Testis (tissue), 3 donors: ENCODE results near the gene INPP5A. TPM values are rescaled to one million over a fixed set of nuclear protein-coding genes. Genes with fewer than 3 reads are reported as not detected.
"Not testable (repeated sequence)": the region's sequence is repeated elsewhere in the genome, so short reads cannot be mapped to it uniquely, and the experiment has no call there.

Source experiments
- DNase-seq: peaks from one replicate; pipeline ENCODE4 v3.0.0-alpha.2; 2019
- H3K27ac ChIP-seq, 2 donors: fragments of 200-600 bp; sonication (generic); one replicate each; pipeline ENCODE4 v1.5.1; 2019
- H3K27me3 ChIP-seq: fragments of 200-600 bp; sonication (generic); one replicate; pipeline ENCODE4 v1.5.1; 2019
- H3K36me3 ChIP-seq: fragments of 200-600 bp; sonication (generic); one replicate; pipeline ENCODE4 v1.5.1; 2017; ENCODE audit warnings: low read depth; ENCODE audit errors: missing control alignments
- H3K4me1 ChIP-seq: fragments of 200-600 bp; sonication (generic); one replicate; pipeline ENCODE4 v1.5.1; 2019
- H3K4me3 ChIP-seq, 2 donors: fragments of 200-600 bp; sonication (generic); one replicate each; pipeline ENCODE4 v1.5.1; 2017 to 2019
- H3K9me3 ChIP-seq: fragments of 200-600 bp; sonication (generic); one replicate; pipeline ENCODE4 v1.5.1; 2017
- POLR2A ChIP-seq: fragments of 450-650 bp; IDR thresholded peaks from one replicate; pipeline ENCODE4 v1.6.1; 2017; ENCODE audit warnings: antibody characterized with exemption, mild to moderate bottlenecking, moderate library complexity
- WGBS, 2 donors: methylation state at CpG; one replicate each; pipeline ENCODE4 v1.1.5; 2018; 5-methylcytosine and 5-hydroxymethylcytosine counted together
- intact Hi-C: fragments of 100-400 bp; cut with DNase I; formaldehyde crosslinking; loops from one replicate; pipeline ENCODE4 v1.15.1; 2023; ENCODE audit warnings: low total_unique reads
- polyA plus RNA-seq: library from polyadenylated mRNA; stranded (reverse); fragments of 350-450 nt; fragmentation: Illumina TruSeq; extraction: RNeasy Lipid Tissue Mini Kit (QIAGEN cat#74804); gene quantifications from one replicate; pipeline ENCODE4 v1.2.3, GENCODE V29; 2014; ENCODE audit warnings: low read depth, low replicate concordance; ENCODE audit not compliant: insufficient read depth
- total RNA-seq, 2 donors: library from RNA; depleted of rRNA; stranded (reverse); fragments of >200 nt; gene quantifications; one replicate each; pipeline ENCODE4 v1.2.3, GENCODE V29; 2016
- TF ChIP-seq, protein P1 (sequence below), 3 experiments: fragments of 450-650 bp in 2 of 3; fragments of 200-600 bp in 1 of 3; sonication (generic) in 1 of 3; IDR thresholded peaks; one replicate each; pipeline ENCODE4 v1.5.1; 2016 to 2019; ENCODE audit warnings: antibody characterized with exemption in 3 of 3, mild to moderate bottlenecking in 2 of 3, moderate library complexity in 1 of 3

The INPP5A gene
- total and polyA plus RNA-seq, 3 donors from 2014 or later = 54.1 to 103 (median 73.0) TPM

DNA sequence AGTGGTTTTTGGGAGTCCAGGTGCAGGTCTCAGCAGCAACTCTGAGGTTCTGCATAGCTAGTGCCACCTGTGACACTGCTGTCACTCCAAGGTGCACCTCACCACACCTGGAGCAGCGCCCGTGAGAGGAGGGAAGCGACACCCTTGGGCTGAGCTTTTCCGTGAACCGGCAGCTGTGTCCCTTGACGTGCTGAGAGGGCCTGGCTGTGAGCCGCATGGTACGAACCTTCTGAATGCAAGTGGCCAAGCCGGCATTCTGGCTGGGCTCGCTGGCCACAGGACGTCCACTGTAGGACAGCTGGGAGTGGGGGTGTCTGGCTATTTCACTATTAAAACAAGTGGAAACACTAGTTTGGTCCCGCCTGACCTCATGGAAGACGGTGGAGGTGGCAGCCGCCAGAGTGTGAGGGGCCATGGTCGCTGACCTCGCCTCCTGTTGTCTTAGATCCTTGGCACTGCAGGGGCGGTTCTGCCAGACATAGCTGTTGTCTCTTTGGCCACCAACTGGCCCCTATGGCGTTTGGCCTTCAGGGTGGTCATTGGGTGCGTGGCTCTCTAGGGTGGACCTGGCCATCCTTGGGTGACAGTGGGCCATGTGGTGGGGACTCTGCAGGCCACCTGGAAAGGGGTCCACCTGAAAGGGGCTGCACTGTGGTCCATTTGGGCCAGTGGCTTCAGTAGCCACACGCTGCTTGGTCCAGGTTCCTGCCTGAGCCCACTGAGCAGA is 12.9 kb downstream of the INPP5A start:
- Histone ChIP-seq H3K27ac (no peak overlapping the region), H3K4me3 (no peak overlapping the region), H3K4me1 (no peaks in the 10 kb centered on the region), H3K27me3 (no peaks in the 10 kb centered on the region), H3K36me3 (no peaks in the 10 kb centered on the region), H3K9me3 (no peaks in the 10 kb centered on the region)
- DNase-seq = no peak
- intact Hi-C loops = no loop called here
- no peak for TF ChIP-seq POLR2A
- 82 to 92% methylated on average over 13 to 20 of the region's 20 CpGs for WGBS, 2 donors

DNA sequence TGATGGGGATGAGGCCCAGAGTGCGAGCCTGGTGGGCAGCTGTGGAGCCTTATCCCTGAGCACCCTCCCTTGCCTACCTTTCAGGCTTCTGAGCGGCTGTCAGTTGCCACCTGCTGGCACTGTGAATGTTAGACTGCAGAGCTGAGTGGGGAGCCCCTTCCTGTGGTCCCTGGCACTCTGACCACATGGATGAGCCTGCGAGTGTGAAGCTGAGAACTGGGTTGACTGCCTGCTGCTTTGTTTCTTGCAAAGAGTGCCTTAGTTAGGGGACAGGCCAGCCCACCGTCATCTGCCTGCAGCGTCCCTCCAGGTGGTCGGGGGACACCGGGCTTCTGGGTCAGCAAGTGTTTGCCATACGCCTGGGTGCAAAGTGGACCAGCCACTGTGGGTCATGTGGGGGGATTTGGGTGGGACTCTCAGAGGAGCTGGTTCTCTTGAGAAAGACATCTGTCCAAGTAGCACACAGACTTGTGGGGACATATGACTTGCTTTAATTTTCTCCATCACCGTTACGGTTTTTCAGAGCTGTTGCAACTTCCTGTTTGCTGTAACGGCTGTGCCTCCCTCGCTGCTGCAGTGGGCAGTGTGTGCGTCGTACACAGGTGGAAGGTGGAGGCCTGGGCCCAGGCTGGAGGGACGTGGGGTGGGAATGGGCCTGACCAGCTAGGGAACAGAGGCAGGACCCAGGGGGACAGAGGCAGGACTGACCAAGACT is 13.7 kb downstream of the INPP5A start:
- Histone ChIP-seq H3K4me1 (no peaks in the 10 kb centered on the region), H3K4me3 (no peak overlapping the region), H3K9me3 (no peaks in the 10 kb centered on the region), H3K36me3 (no peaks in the 10 kb centered on the region), H3K27me3 (no peaks in the 10 kb centered on the region), H3K27ac (no peak overlapping the region)
- 68 to 81% methylated on average over 13 to 15 of the region's 15 CpGs for WGBS, 2 donors
- intact Hi-C loops = no loop called here
- TF ChIP-seq, protein P1, sequence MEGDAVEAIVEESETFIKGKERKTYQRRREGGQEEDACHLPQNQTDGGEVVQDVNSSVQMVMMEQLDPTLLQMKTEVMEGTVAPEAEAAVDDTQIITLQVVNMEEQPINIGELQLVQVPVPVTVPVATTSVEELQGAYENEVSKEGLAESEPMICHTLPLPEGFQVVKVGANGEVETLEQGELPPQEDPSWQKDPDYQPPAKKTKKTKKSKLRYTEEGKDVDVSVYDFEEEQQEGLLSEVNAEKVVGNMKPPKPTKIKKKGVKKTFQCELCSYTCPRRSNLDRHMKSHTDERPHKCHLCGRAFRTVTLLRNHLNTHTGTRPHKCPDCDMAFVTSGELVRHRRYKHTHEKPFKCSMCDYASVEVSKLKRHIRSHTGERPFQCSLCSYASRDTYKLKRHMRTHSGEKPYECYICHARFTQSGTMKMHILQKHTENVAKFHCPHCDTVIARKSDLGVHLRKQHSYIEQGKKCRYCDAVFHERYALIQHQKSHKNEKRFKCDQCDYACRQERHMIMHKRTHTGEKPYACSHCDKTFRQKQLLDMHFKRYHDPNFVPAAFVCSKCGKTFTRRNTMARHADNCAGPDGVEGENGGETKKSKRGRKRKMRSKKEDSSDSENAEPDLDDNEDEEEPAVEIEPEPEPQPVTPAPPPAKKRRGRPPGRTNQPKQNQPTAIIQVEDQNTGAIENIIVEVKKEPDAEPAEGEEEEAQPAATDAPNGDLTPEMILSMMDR (IDR thresholded peaks at IDR 0.05) = no peak
- TF ChIP-seq POLR2A = no peak
- DNase-seq = no peak

DNA sequence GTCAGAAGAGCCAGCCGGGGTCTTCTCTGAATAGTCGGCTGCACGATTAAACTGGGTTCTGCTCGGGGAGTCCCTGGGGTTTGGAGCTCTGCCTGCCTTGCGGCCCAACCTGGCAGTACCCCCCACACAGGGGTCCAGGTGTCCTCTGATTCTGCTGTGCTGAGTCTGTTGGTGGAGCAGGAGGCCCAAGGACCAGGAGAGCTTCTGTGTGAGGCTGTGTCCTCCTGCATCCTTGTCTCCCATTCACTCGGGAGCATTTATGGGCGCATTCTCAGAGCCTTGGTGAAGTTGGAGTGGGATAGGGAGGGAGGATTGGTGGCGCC is 14.2 kb downstream of the INPP5A start:
- H3K9me3 ChIP-seq = no peaks in the 10 kb centered on the region
- TF ChIP-seq, protein P1 (IDR thresholded peaks at IDR 0.05) = no peak
- no peak for TF ChIP-seq POLR2A
- no peaks in the 10 kb centered on the region for H3K27me3 ChIP-seq
- 87 to 95% methylated on average over 4 to 8 of the region's 8 CpGs for WGBS, 2 donors
- no peaks in the 10 kb centered on the region for H3K4me1 ChIP-seq
- H3K27ac ChIP-seq = no peak overlapping the region
- DNase-seq = no peak
- no peak overlapping the region for H3K4me3 ChIP-seq
- no peaks in the 10 kb centered on the region for H3K36me3 ChIP-seq
- intact Hi-C loops = no loop called here

DNA sequence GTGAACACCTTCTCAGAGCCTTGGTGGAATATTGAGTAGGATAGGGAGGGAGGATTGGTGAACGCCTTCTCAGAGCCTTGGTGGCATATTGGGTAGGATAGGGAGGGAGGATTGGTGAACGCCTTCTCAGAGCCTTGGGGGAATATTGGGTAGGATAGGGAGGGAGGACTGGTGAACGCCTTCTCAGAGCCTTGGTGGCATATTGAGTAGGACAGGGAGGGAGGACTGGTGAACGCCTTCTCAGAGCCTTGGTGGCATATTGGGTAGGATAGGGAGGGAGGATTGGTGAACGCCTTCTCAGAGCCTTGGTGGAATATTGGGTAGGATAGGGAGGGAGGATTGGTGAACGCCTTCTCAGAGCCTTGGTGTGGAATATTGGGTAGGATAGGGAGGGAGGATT is 15.0 kb downstream of the INPP5A start:
- H3K4me1 ChIP-seq, intact Hi-C loops, H3K36me3 ChIP-seq, H3K27ac ChIP-seq, DNase-seq, H3K27me3 ChIP-seq, H3K9me3 ChIP-seq, H3K4me3 ChIP-seq: not testable (repeated sequence)
- WGBS, 2 donors = 93 to 99% methylated on average over 6 of the region's 6 CpGs

DNA sequence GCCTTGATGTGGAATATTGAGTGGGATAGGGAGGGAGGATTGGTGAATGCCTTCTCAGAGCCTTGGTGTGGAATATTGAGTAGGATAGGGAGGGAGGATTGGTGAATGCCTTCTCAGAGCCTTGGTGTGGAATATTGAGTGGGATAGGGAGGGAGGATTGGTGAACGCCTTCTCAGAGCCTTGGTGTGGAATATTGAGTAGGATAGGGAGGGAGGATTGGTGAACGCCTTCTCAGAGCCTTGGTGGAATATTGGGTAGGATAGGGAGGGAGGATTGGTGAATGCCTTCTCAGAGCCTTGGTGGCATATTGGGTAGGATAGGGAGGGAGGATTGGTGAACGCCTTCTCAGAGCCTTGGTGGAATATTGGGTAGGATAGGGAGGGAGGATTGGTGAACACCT is 16.0 kb downstream of the INPP5A start:
- H3K27me3 ChIP-seq, DNase-seq, H3K9me3 ChIP-seq, H3K36me3 ChIP-seq, H3K4me3 ChIP-seq, H3K27ac ChIP-seq, intact Hi-C loops, H3K4me1 ChIP-seq: not testable (repeated sequence)
- 86 to 100% methylated on average over 3 of the region's 3 CpGs for WGBS, 2 donors

DNA sequence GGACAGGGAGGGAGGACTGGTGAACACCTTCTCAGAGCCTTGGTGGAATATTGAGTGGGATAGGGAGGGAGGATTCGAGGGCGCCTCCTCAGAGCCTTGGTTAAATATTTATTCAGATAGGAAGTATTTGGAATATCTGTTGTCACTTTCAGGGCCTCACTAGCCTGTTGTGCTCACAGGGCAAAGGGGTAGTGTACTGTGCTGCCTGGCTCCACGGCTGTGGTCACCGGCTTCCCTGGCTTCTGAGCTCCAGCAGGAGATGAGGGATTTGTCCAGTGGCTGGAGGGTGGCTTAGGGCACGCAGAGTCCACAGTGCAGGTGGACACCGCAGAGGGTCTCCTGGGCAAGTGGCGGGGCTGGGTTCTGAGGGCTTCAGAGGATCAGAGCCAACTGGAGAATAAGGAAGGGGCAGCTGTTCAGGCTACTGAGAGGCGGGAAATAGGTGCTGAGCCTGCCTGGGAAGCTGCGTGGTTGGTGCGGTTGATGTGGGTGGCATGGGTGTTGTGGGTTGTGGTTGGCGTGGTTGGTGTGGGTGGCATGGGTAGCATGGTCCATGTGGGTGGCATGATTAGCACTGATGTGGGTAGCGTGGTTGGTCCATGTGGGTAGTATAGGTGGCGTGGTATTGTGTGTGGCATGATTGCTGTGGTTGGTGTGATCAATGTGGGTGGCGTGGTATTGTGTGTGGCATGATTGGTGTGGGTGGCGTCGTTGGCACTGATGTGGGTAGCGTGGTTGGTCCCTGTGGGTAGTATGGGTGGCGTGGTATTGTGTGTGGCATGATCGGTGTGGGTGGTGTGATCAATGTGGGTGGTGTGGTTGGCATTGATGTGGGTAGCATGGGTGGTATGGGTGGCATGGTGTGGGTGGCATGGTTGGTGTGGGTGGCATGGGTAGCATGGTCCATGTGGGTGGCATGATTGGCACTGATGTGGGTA is 16.7 kb downstream of the INPP5A start:
- H3K27ac ChIP-seq = no peak overlapping the region
- WGBS, 2 donors = 93 to 95% methylated on average over 19 of the region's 19 CpGs
- H3K36me3 ChIP-seq = no peaks in the 10 kb centered on the region
- no peak overlapping the region for H3K4me3 ChIP-seq
- H3K4me1 ChIP-seq = no peaks in the 10 kb centered on the region
- no peak for TF ChIP-seq POLR2A
- TF ChIP-seq, protein P1 (IDR thresholded peaks at IDR 0.05) = no peak
- H3K27me3 ChIP-seq = no peaks in the 10 kb centered on the region
- DNase-seq = no peak
- H3K9me3 ChIP-seq = no peaks in the 10 kb centered on the region
- intact Hi-C loops = no loop called here
